Trophoblast cell (in vitro differentiated cells and primary cell): ENCODE measurements around the gene ARHGAP27.

Source experiments
- DNase-seq, 2 donors: peaks; one replicate each; pipeline ENCODE4 v3.0.0-alpha.2; 2016
- H2AFZ ChIP-seq: 2 replicates; pipeline ENCODE4 v1.6.1; 2013; ENCODE audit warnings: low read length, moderate library complexity, mild to moderate bottlenecking; ENCODE audit not compliant: insufficient read depth, poor library complexity
- H2AK5ac ChIP-seq: 2 replicates; pipeline ENCODE4 v1.6.1; 2013; ENCODE audit warnings: mild to moderate bottlenecking, low read length
- H2BK120ac ChIP-seq: 2 replicates; pipeline ENCODE4 v1.6.1; 2013; ENCODE audit warnings: low read length, mild to moderate bottlenecking, moderate library complexity; ENCODE audit not compliant: insufficient read depth, poor library complexity
- H2BK12ac ChIP-seq: 2 replicates; pipeline ENCODE4 v1.6.1; 2013; ENCODE audit warnings: mild to moderate bottlenecking, low read length, moderate library complexity
- H2BK5ac ChIP-seq: 2 replicates; pipeline ENCODE4 v1.6.1; 2013; ENCODE audit warnings: low read length, low read depth, moderate library complexity, mild to moderate bottlenecking; ENCODE audit not compliant: poor library complexity
- H3K14ac ChIP-seq: 2 replicates; pipeline ENCODE4 v1.6.1; 2013; ENCODE audit warnings: mild to moderate bottlenecking, low read length
- H3K18ac ChIP-seq: 2 replicates; pipeline ENCODE4 v1.6.1; 2013; ENCODE audit warnings: mild to moderate bottlenecking, low read length
- H3K23ac ChIP-seq: 2 replicates; pipeline ENCODE4 v1.6.1; 2013; ENCODE audit warnings: low read length
- H3K27ac ChIP-seq: 2 replicates; pipeline ENCODE4 v1.5.1; 2013; ENCODE audit warnings: low read depth, mild to moderate bottlenecking, inconsistent platforms, low read length, moderate library complexity
- H3K27me3 ChIP-seq: 2 replicates; pipeline ENCODE4 v1.6.1; 2013; ENCODE audit warnings: inconsistent platforms, mild to moderate bottlenecking, low read length, moderate library complexity; ENCODE audit not compliant: insufficient read depth
- H3K36me3 ChIP-seq, 2 experiments: 1 replicate in 1 of 2; 2 replicates in 1 of 2; pipeline ENCODE4 v1.6.1; 2013; ENCODE audit warnings: low read length in 2 of 2, mild to moderate bottlenecking in 2 of 2, moderate library complexity in 1 of 2; ENCODE audit not compliant: insufficient read depth in 2 of 2, control insufficient read depth in 1 of 2
- H3K4ac ChIP-seq: 2 replicates; pipeline ENCODE4 v1.6.1; 2013; ENCODE audit warnings: low read depth, mild to moderate bottlenecking, low read length, moderate library complexity
- H3K4me1 ChIP-seq, 2 experiments: 1 replicate in 1 of 2; 2 replicates in 1 of 2; pipeline ENCODE4 v1.6.1; 2013; ENCODE audit warnings: low read length in 2 of 2, mild to moderate bottlenecking in 2 of 2, moderate library complexity in 1 of 2; ENCODE audit not compliant: insufficient read depth in 2 of 2, control insufficient read depth in 1 of 2
- H3K4me2 ChIP-seq: 2 replicates; pipeline ENCODE4 v1.6.1; 2013; ENCODE audit warnings: inconsistent platforms, mild to moderate bottlenecking, low read length, moderate library complexity
- H3K4me3 ChIP-seq: 2 replicates; pipeline ENCODE4 v1.5.1; 2013; ENCODE audit warnings: mild to moderate bottlenecking, low read depth, low read length, inconsistent platforms
- H3K79me1 ChIP-seq: one replicate; pipeline ENCODE4 v1.6.1; 2013; ENCODE audit warnings: low read length
- H3K79me2 ChIP-seq: 2 replicates; pipeline ENCODE4 v1.6.1; 2013; ENCODE audit warnings: low read length, mild to moderate bottlenecking; ENCODE audit not compliant: control insufficient read depth, insufficient read depth, poor library complexity
- H3K9ac ChIP-seq: 2 replicates; pipeline ENCODE4 v1.6.1; 2013; ENCODE audit warnings: mild to moderate bottlenecking, low read length
- H3K9me3 ChIP-seq: 2 replicates; pipeline ENCODE4 v1.6.1; 2013; ENCODE audit warnings: low read depth, mild to moderate bottlenecking, control low read depth, inconsistent platforms, low read length; ENCODE audit not compliant: insufficient read depth
- H4K12ac ChIP-seq: 2 replicates; pipeline ENCODE4 v1.6.1; 2013; ENCODE audit warnings: low read depth, mild to moderate bottlenecking, low read length, moderate library complexity
- H4K8ac ChIP-seq: 2 replicates; pipeline ENCODE4 v1.6.1; 2013; ENCODE audit warnings: low read depth, mild to moderate bottlenecking, low read length, moderate library complexity
- H4K91ac ChIP-seq: one replicate; pipeline ENCODE4 v1.6.1; 2013; ENCODE audit warnings: low read depth, mild to moderate bottlenecking, low read length, moderate library complexity
- WGBS: extraction: QIAGEN DNeasy Blood & Tissue Kit; methylation state at CpG from one replicate; pipeline ENCODE4 v1.1.7; 2013; ENCODE audit warnings: missing lambda C conversion rate; ENCODE audit not compliant: insufficient read length, insufficient coverage; ENCODE audit errors: extremely low coverage; 5-methylcytosine and 5-hydroxymethylcytosine counted together

ARHGAP27 gene

DNA sequence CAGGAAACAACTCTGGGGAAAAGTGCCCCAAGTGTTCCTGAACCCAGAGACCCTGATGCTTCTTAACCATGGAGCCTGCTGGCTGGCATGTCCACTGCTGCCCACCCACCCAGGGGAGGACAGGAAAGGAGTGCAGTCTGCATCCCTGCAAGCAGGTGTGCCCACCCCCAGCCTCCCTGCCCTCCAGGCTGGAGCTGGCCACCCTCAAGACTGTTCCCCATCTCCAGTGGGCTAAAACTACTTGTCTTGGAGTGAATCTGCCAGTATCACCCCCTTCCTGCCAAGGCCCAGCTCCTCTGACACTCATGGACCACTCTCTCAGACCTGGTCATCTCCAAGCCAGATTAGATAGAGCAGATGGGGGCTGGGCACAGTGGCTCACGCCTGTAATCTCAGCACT lies 29.8 kb downstream of the ARHGAP27 start:
- Histone ChIP-seq H4K12ac (no peak overlapping the region), H4K91ac (no peak overlapping the region), H2AK5ac (no peak overlapping the region), H3K4ac (no peak overlapping the region), H3K79me2 (no peaks in the 10 kb centered on the region), H2BK5ac (no peak overlapping the region), H4K8ac (no peak overlapping the region), H3K27me3 (no peaks in the 10 kb centered on the region), H3K23ac (no peak overlapping the region), H3K79me1 (no peaks in the 10 kb centered on the region), H3K4me3 (no peak overlapping the region), H3K4me2 (no peak overlapping the region), H2BK12ac (no peak overlapping the region), H3K18ac (no peak overlapping the region), H3K27ac (no peak overlapping the region), H3K4me1 (peaks cover 4 to 7% of the 10 kb centered on the region in 2 experiments), H2AFZ (no peak overlapping the region), H3K36me3 (peaks cover 10 to 16% of the 10 kb centered on the region in 2 experiments), H3K14ac (no peak overlapping the region), H3K9ac (no peak overlapping the region), H2BK120ac (no peak overlapping the region), H3K9me3 (no peaks in the 10 kb centered on the region)
- DNase-seq = no peak
- no CpG with 5 or more reads among the region's 1 CpG for WGBS

DNA sequence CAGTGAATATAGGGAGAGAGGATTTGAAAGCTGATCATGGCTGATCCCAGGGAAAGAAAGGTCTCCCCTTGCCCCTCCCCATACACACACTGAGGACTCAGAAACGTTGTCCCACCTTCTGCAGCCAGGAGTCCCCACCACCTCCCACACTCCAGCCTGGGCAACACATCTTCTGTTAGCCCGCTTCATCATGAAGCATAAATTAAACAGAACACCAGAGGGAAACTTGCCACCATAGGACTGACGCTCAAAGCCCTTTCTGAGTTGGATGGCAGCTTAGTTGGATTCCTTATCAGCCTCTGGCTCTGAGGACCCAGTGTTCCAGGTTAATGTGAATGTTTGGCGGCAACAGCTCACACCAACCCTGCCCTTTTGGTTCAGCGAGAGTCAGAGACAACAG lies 33.9 kb downstream of the ARHGAP27 start:
- H3K9ac ChIP-seq = no peak overlapping the region
- no peak overlapping the region for H2BK5ac ChIP-seq
- no peak overlapping the region for H3K4me3 ChIP-seq
- H3K27me3 ChIP-seq = no peaks in the 10 kb centered on the region
- no peak overlapping the region for H4K8ac ChIP-seq
- H3K14ac ChIP-seq = no peak overlapping the region
- no peak overlapping the region for H3K23ac ChIP-seq
- no peak overlapping the region for H3K4me2 ChIP-seq
- no peaks in the 10 kb centered on the region for H3K79me2 ChIP-seq
- no peak overlapping the region for H2AK5ac ChIP-seq
- peaks cover 10 to 17% of the 10 kb centered on the region in 2 experiments for H3K36me3 ChIP-seq
- no peaks in the 10 kb centered on the region for H3K79me1 ChIP-seq
- no peak overlapping the region for H3K4ac ChIP-seq
- H3K9me3 ChIP-seq = peaks cover 2% of the 10 kb centered on the region
- no peak overlapping the region for H2BK12ac ChIP-seq
- no peaks in the 10 kb centered on the region for H3K4me1 ChIP-seq
- H3K27ac ChIP-seq = no peak overlapping the region
- H2BK120ac ChIP-seq = no peak overlapping the region
- no CpG with 5 or more reads among the region's 5 CpGs for WGBS
- DNase-seq = no peak
- no peak overlapping the region for H3K18ac ChIP-seq
- H4K91ac ChIP-seq = no peak overlapping the region
- no peak overlapping the region for H4K12ac ChIP-seq
- H2AFZ ChIP-seq = no peak overlapping the region

DNA sequence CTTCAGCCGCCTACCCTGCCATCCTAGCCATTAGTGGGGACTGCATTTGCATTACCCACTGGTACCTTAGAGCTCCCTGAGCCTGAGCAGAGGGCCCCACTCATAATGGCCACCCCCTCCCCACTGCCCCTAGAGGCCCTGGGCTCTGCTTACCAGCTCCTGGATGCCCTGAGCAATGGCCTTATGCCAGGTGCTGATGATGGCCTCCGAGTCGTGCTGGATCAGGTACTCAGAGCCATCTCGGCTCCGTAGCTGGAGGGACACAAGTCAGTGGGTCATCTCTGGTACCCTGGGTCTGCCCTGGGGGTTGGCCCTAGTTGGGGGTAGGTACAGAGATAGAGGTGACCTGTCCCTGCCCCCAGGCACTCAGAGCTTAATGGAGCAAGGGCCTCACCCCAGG lies 34.9 kb downstream of the ARHGAP27 start:
- Histone ChIP-seq H4K91ac (no peak overlapping the region), H3K4ac (no peak overlapping the region), H4K12ac (no peak overlapping the region), H3K36me3 (peaks cover 4 to 15% of the 10 kb centered on the region in 2 experiments), H3K4me2 (no peak overlapping the region), H3K9ac (no peak overlapping the region), H2AFZ (no peak overlapping the region), H3K27me3 (no peaks in the 10 kb centered on the region), H2BK120ac (no peak overlapping the region), H3K4me1 (no peaks in the 10 kb centered on the region), H3K23ac (no peak overlapping the region), H2BK12ac (no peak overlapping the region), H3K14ac (no peak overlapping the region), H3K18ac (no peak overlapping the region), H3K79me1 (no peaks in the 10 kb centered on the region), H2BK5ac (no peak overlapping the region), H3K79me2 (no peaks in the 10 kb centered on the region), H4K8ac (no peak overlapping the region), H2AK5ac (no peak overlapping the region), H3K27ac (no peak overlapping the region), H3K4me3 (no peak overlapping the region), H3K9me3 (peaks cover 2% of the 10 kb centered on the region)
- DNase-seq = no peak
- no CpG with 5 or more reads among the region's 5 CpGs for WGBS

DNA sequence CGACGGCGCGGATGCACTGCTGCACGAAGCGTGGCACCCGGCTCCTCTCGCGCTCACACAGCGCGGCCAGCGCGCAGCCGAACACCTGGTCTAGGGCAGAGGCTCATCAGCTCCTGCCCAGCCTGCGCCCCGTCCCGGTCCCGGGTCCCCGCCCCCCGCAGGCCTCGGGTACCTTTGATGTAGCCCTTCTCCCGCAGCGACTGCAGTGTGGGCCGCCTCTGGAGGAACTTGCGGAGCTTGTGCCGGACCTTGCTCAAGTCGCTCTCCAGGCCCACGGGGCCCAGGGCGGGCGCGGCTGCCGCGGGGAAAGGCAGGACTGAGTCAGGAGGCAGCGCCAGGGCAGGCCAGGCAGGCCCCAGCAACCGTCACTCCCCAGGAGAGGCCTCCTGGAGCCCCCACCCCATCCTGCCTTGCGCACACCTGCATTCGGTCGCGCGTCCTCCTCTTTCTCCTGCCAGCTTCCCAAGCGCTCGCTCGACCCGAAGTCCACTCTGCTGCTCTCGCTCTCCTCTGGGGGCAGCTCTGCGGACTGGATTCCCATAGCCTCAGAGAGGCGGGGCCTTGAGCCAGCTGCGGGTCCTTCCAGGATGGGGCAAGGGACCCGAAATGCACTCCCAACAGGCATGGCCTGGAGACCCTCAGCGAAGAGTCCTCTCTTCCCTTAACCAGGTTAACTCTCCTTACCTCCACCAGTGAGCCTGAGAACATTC lies 36.0 kb downstream of the ARHGAP27 start:
- H2AK5ac ChIP-seq = no peak overlapping the region
- no peaks in the 10 kb centered on the region for H3K27me3 ChIP-seq
- H3K27ac ChIP-seq = no peak overlapping the region
- no peak overlapping the region for H2AFZ ChIP-seq
- H3K9ac ChIP-seq = no peak overlapping the region
- H2BK120ac ChIP-seq = no peak overlapping the region
- H3K14ac ChIP-seq = no peak overlapping the region
- H3K4ac ChIP-seq = no peak overlapping the region
- DNase-seq = no peak
- H3K79me1 ChIP-seq = no peaks in the 10 kb centered on the region
- H3K18ac ChIP-seq = no peak overlapping the region
- no peak overlapping the region for H2BK5ac ChIP-seq
- no peak overlapping the region for H4K8ac ChIP-seq
- WGBS = no CpG with 5 or more reads among the region's 50 CpGs
- no peak overlapping the region for H3K4me3 ChIP-seq
- H3K4me1 ChIP-seq = no peaks in the 10 kb centered on the region
- H3K4me2 ChIP-seq = no peak overlapping the region
- no peak overlapping the region for H2BK12ac ChIP-seq
- no peak overlapping the region for H3K23ac ChIP-seq
- no peak overlapping the region for H4K91ac ChIP-seq
- H4K12ac ChIP-seq = no peak overlapping the region
- peaks cover 2% of the 10 kb centered on the region for H3K9me3 ChIP-seq
- no peaks in the 10 kb centered on the region for H3K79me2 ChIP-seq
- H3K36me3 ChIP-seq = peaks cover 2 to 13% of the 10 kb centered on the region in 2 experiments
